ENCODE results near the gene ACVR1.

- TF ChIP-seq FOSL1 (tag; conservative IDR thresholded peaks at IDR 0.05): no peak
- TF ChIP-seq ZFP91 (CRISPR knock-in tag; IDR thresholded peaks at IDR 0.05): no peak
- TF ChIP-seq ZNF551 (CRISPR knock-in tag; IDR thresholded peaks at IDR 0.05): no peak
- no peak for TF ChIP-seq EZH2 (IDR thresholded peaks at IDR 0.05; ENCODE audit: borderline replicate concordance, low read depth, low read length)
- no peak for TF ChIP-seq TEAD4 (IDR thresholded peaks at IDR 0.05; ENCODE audit: low read length)
- no peak for TF ChIP-seq TEAD4 (CRISPR knock-in tag; IDR thresholded peaks at IDR 0.05; ENCODE audit: borderline replicate concordance)
- no peak for TF ChIP-seq ETV6 (IDR thresholded peaks at IDR 0.05; ENCODE audit: borderline replicate concordance in 1 of 2, low read depth in 2 of 2, low read length in 1 of 2)
- TF ChIP-seq ETV6 (CRISPR knock-in tag; IDR thresholded peaks at IDR 0.05; ENCODE audit: borderline replicate concordance): no peak
- no peak for TF ChIP-seq ILK (tag; IDR thresholded peaks at IDR 0.05; ENCODE audit: borderline replicate concordance, low read depth)
- TF ChIP-seq POLR2AphosphoS5 (IDR thresholded peaks at IDR 0.05; ENCODE audit: control insufficient read depth, insufficient read depth, low read depth, low read length): no peak
- TF ChIP-seq, protein P1, sequence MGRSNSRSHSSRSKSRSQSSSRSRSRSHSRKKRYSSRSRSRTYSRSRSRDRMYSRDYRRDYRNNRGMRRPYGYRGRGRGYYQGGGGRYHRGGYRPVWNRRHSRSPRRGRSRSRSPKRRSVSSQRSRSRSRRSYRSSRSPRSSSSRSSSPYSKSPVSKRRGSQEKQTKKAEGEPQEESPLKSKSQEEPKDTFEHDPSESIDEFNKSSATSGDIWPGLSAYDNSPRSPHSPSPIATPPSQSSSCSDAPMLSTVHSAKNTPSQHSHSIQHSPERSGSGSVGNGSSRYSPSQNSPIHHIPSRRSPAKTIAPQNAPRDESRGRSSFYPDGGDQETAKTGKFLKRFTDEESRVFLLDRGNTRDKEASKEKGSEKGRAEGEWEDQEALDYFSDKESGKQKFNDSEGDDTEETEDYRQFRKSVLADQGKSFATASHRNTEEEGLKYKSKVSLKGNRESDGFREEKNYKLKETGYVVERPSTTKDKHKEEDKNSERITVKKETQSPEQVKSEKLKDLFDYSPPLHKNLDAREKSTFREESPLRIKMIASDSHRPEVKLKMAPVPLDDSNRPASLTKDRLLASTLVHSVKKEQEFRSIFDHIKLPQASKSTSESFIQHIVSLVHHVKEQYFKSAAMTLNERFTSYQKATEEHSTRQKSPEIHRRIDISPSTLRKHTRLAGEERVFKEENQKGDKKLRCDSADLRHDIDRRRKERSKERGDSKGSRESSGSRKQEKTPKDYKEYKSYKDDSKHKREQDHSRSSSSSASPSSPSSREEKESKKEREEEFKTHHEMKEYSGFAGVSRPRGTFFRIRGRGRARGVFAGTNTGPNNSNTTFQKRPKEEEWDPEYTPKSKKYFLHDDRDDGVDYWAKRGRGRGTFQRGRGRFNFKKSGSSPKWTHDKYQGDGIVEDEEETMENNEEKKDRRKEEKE (IDR thresholded peaks at IDR 0.05; ENCODE audit: borderline replicate concordance in 1 of 2, control insufficient read depth in 1 of 2, low read depth in 2 of 2, low read length in 1 of 2): no peak
- TF ChIP-seq HNRNPK (IDR thresholded peaks at IDR 0.05; ENCODE audit: low read depth, low read length, poor library complexity, severe bottlenecking): no peak
- no peak for TF ChIP-seq PHF8 (IDR thresholded peaks at IDR 0.05; ENCODE audit: borderline replicate concordance, low read length)
- no peak for TF ChIP-seq ZBTB7A (IDR thresholded peaks at IDR 0.05; ENCODE audit: borderline replicate concordance, control insufficient read depth, low read depth, low read length)
Measured at GRCh38 chr2:157743051-157743450, 133.1 kb downstream of the ACVR1 start.

All from K562 (cell line).